HepG2 (cell line): ENCODE measurements around the gene ZSCAN4. TPM values are rescaled to one million over a fixed set of nuclear protein-coding genes. Genes with fewer than 3 reads are reported as not detected.

Experiments
- ARHGAP35 ChIP-seq: sonication (generic); formaldehyde crosslinking; IDR thresholded peaks from 2 replicates; pipeline ENCODE4 v1.9.0; 2022; ENCODE audit warnings: mild to moderate bottlenecking, inconsistent platforms, moderate library complexity, missing genetic modification reagents, borderline replicate concordance
- ARNTL ChIP-seq: sonication (generic); formaldehyde crosslinking; IDR thresholded peaks from 2 replicates; pipeline ENCODE4 v1.4.0; 2020; ENCODE audit warnings: mild to moderate bottlenecking, missing genetic modification reagents
- DNMT1 ChIP-seq: sonication (generic); formaldehyde crosslinking; IDR thresholded peaks from 2 replicates; pipeline ENCODE4 v1.5.1; 2020; ENCODE audit warnings: mild to moderate bottlenecking, missing genetic modification reagents
- FLYWCH1 ChIP-seq: sonication (generic); formaldehyde crosslinking; IDR thresholded peaks from 2 replicates; pipeline ENCODE4 v1.8.1; 2023; ENCODE audit warnings: mild to moderate bottlenecking, missing genetic modification reagents
- FOXA1 ChIP-seq, 2 experiments: fragments of 450-650 bp in 1 of 2; sonication (generic) in 1 of 2; formaldehyde crosslinking in 1 of 2; IDR thresholded peaks; 2 replicates each; pipeline versions ENCODE4 v1.4.0 to v1.6.1; 2016 to 2020; ENCODE audit warnings: missing genetic modification reagents in 1 of 2
- HOXD1 ChIP-seq: sonication (generic); formaldehyde crosslinking; IDR thresholded peaks from 2 replicates; pipeline ENCODE4 v1.5.0; 2020; ENCODE audit warnings: missing genetic modification reagents
- IKZF1 ChIP-seq: fragments of 450-650 bp; IDR thresholded peaks from 2 replicates; pipeline ENCODE4 v1.7.1; 2016
- KDM1A ChIP-seq: IDR thresholded peaks from 2 replicates; pipeline ENCODE4 v1.6.1; 2016; ENCODE audit warnings: missing compliant biosample characterization
- NAIF1 ChIP-seq: sonication (generic); formaldehyde crosslinking; IDR thresholded peaks from 2 replicates; pipeline ENCODE4 v1.5.0; 2020; ENCODE audit warnings: mild to moderate bottlenecking, missing genetic modification reagents, borderline replicate concordance
- NR2C2 ChIP-seq: sonication (generic); formaldehyde crosslinking; IDR thresholded peaks from 2 replicates; pipeline ENCODE4 v1.4.0; 2020; ENCODE audit warnings: missing genetic modification reagents, mild to moderate bottlenecking, moderate library complexity, borderline replicate concordance
- RXRA ChIP-seq: sonication (generic); formaldehyde crosslinking; IDR thresholded peaks from 2 replicates; pipeline ENCODE4 v1.5.1; 2020; ENCODE audit warnings: missing genetic modification reagents
- SAP130 ChIP-seq: IDR thresholded peaks from 2 replicates; pipeline ENCODE4 v1.6.1; 2016; ENCODE audit warnings: low read depth
- SPEN ChIP-seq: sonication (generic); formaldehyde crosslinking; IDR thresholded peaks from 2 replicates; pipeline ENCODE4 v1.5.1; 2020; ENCODE audit warnings: low read depth, mild to moderate bottlenecking, missing genetic modification reagents
- ZIK1 ChIP-seq: sonication (generic); formaldehyde crosslinking; IDR thresholded peaks from 2 replicates; pipeline ENCODE4 v1.5.0; 2020; ENCODE audit warnings: mild to moderate bottlenecking, low read depth, missing genetic modification reagents, borderline replicate concordance
- ZNF333 ChIP-seq: sonication (generic); formaldehyde crosslinking; IDR thresholded peaks from 2 replicates; pipeline ENCODE4 v1.4.0; 2020; ENCODE audit warnings: mild to moderate bottlenecking, missing genetic modification reagents, borderline replicate concordance
- ZNF564 ChIP-seq: sonication (generic); formaldehyde crosslinking; IDR thresholded peaks from 2 replicates; pipeline ENCODE4 v1.8.1; 2023; ENCODE audit warnings: mild to moderate bottlenecking, missing genetic modification reagents
- ZNF644 ChIP-seq: IDR thresholded peaks from 2 replicates; pipeline ENCODE4 v1.6.1; 2016; ENCODE audit warnings: low read depth
- polyA plus RNA-seq, 8 experiments: library from polyadenylated mRNA; depleted of rRNA in 3 of 8; stranded (reverse) in 7 of 8; unstranded in 1 of 8; fragments of >200 nt; fragmentation: Illumina TruSeq in 4 of 8; extraction: Trizol in 4 of 8; gene quantifications; 2 replicates each; pipeline versions ENCODE4 v1.2.1 to v1.2.3, GENCODE V29; 2011 to 2016; ENCODE audit warnings: low read depth in 4 of 8, missing spikeins in 1 of 8, mixed read lengths in 1 of 8; ENCODE audit not compliant: insufficient read depth in 1 of 8
- total RNA-seq, 5 experiments: library from RNA; depleted of rRNA; stranded (reverse); fragments of >200 nt; fragmentation: Illumina TruSeq; extraction: Trizol; gene quantifications; 2 replicates each; pipeline ENCODE4 v1.2.3, GENCODE V29; 2016; ENCODE audit warnings: low read depth in 1 of 5
- TF ChIP-seq, protein P1 (sequence below): sonication (generic); formaldehyde crosslinking; IDR thresholded peaks from 2 replicates; pipeline ENCODE4 v1.4.0; 2020; ENCODE audit warnings: missing genetic modification reagents
- TF ChIP-seq, protein P2 (sequence below): sonication (generic); formaldehyde crosslinking; IDR thresholded peaks from 2 replicates; pipeline ENCODE4 v1.4.0; 2020; ENCODE audit warnings: missing genetic modification reagents
- TF ChIP-seq, protein P3 (sequence below): sonication (generic); formaldehyde crosslinking; IDR thresholded peaks from 2 replicates; pipeline ENCODE4 v1.5.0; 2020; ENCODE audit warnings: mild to moderate bottlenecking, missing genetic modification reagents
- TF ChIP-seq, protein P4 (sequence below): sonication (generic); formaldehyde crosslinking; IDR thresholded peaks from 2 replicates; pipeline ENCODE4 v1.5.1; 2020; ENCODE audit warnings: missing genetic modification reagents, mild to moderate bottlenecking, borderline replicate concordance

Gene ZSCAN4
- total and polyA plus RNA-seq, 2 of the 13 experiments (the other 11 are each of a cell fraction or from before 2014, with no cell fraction given): 0.60 to 0.73 TPM

DNA sequence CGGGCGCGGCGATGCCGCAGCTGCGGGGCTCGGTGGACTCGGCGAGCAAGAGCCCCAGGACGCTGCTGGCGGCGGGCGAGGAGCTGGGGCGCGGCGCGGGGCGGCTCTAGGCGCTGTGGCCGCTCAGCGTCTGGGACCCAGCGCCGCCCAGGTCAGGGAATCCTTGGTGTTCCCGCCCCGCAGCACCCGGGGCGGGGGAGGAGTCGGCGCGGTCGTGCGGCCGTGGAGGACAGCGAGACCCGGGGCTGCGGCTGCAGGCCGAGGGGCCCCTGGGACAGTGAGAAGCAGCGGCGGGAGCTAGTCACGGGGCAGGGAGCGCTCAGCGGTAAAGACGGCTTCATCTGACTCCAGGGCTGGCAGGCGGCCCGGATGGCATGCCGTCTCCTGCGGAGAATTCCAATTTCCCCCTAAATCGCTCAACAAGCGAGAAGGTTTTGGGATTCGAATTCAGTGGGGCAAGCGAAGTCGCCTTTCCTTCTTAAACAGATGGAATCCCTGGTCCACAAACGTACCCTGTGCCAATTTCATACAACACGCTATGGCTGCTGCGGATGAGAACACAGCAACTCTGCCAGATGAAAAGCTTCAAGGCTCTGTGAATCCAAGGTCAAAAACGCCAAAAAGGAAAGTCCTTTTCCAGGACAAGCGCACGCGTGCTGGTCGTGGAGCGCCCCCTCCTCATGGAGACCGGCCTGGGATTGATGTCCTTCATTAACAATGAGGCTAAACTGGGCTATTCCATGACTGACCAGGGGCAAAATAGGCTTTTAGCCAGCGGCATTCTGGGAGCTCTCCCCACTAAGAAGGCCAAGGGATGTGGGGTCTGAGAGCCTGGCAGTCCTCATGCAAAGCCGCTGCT lies 4.2 kb upstream of the ZSCAN4 start (continued):
- no peak for TF ChIP-seq NR2C2
- no peak for TF ChIP-seq FOXA1 (IDR thresholded peaks at IDR 0.05)
- TF ChIP-seq FOXA1 (CRISPR knock-in tag; IDR thresholded peaks at IDR 0.05): no peak
- TF ChIP-seq ARNTL (CRISPR knock-in tag): no peak
- TF ChIP-seq DNMT1: no peak
- TF ChIP-seq NAIF1: no peak
- TF ChIP-seq KDM1A (CRISPR knock-in tag): no peak
- TF ChIP-seq, protein P1, sequence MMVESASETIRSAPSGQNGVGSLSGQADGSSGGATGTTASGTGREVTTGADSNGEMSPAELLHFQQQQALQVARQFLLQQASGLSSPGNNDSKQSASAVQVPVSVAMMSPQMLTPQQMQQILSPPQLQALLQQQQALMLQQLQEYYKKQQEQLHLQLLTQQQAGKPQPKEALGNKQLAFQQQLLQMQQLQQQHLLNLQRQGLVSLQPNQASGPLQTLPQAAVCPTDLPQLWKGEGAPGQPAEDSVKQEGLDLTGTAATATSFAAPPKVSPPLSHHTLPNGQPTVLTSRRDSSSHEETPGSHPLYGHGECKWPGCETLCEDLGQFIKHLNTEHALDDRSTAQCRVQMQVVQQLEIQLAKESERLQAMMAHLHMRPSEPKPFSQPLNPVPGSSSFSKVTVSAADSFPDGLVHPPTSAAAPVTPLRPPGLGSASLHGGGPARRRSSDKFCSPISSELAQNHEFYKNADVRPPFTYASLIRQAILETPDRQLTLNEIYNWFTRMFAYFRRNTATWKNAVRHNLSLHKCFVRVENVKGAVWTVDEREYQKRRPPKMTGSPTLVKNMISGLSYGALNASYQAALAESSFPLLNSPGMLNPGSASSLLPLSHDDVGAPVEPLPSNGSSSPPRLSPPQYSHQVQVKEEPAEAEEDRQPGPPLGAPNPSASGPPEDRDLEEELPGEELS (CRISPR knock-in tag): no peak
- TF ChIP-seq, protein P2, sequence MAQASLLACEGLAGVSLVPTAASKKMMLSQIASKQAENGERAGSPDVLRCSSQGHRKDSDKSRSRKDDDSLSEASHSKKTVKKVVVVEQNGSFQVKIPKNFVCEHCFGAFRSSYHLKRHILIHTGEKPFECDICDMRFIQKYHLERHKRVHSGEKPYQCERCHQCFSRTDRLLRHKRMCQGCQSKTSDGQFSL (CRISPR knock-in tag): no peak
- TF ChIP-seq ZNF333: no peak; the same call in 1 of the 2 replicates
- TF ChIP-seq RXRA: peak; percentile 26; the same call in 1 of the 2 replicates
- TF ChIP-seq, protein P3, sequence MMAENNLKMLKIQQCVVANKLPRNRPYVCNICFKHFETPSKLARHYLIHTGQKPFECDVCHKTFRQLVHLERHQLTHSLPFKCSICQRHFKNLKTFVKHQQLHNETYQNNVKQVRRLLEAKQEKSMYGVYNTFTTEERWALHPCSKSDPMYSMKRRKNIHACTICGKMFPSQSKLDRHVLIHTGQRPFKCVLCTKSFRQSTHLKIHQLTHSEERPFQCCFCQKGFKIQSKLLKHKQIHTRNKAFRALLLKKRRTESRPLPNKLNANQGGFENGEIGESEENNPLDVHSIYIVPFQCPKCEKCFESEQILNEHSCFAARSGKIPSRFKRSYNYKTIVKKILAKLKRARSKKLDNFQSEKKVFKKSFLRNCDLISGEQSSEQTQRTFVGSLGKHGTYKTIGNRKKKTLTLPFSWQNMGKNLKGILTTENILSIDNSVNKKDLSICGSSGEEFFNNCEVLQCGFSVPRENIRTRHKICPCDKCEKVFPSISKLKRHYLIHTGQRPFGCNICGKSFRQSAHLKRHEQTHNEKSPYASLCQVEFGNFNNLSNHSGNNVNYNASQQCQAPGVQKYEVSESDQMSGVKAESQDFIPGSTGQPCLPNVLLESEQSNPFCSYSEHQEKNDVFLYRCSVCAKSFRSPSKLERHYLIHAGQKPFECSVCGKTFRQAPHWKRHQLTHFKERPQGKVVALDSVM (CRISPR knock-in tag): peak; percentile 67
- TF ChIP-seq HOXD1 (CRISPR knock-in tag): peak; percentile 75; the same call in 1 of the 2 replicates
- TF ChIP-seq, protein P4, sequence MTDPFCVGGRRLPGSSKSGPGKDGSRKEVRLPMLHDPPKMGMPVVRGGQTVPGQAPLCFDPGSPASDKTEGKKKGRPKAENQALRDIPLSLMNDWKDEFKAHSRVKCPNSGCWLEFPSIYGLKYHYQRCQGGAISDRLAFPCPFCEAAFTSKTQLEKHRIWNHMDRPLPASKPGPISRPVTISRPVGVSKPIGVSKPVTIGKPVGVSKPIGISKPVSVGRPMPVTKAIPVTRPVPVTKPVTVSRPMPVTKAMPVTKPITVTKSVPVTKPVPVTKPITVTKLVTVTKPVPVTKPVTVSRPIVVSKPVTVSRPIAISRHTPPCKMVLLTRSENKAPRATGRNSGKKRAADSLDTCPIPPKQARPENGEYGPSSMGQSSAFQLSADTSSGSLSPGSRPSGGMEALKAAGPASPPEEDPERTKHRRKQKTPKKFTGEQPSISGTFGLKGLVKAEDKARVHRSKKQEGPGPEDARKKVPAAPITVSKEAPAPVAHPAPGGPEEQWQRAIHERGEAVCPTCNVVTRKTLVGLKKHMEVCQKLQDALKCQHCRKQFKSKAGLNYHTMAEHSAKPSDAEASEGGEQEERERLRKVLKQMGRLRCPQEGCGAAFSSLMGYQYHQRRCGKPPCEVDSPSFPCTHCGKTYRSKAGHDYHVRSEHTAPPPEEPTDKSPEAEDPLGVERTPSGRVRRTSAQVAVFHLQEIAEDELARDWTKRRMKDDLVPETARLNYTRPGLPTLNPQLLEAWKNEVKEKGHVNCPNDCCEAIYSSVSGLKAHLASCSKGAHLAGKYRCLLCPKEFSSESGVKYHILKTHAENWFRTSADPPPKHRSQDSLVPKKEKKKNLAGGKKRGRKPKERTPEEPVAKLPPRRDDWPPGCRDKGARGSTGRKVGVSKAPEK: 0 out of 2 replicates have a peak, but pooled peaks have one; percentile 38
- peak; percentile 62; the same call in 1 of the 2 replicates for TF ChIP-seq SPEN (CRISPR knock-in tag)
- TF ChIP-seq ZIK1 (CRISPR knock-in tag): peak; percentile 63; the same call in 1 of the 2 replicates
- TF ChIP-seq ARHGAP35 (CRISPR knock-in tag): peak; percentile 26; the same call in 1 of the 2 replicates
- TF ChIP-seq ZNF564 (CRISPR knock-in tag): peak; percentile 91
- TF ChIP-seq SAP130 (CRISPR knock-in tag): peak; percentile 57
- no peak for TF ChIP-seq IKZF1
- no peak for TF ChIP-seq FLYWCH1 (CRISPR knock-in tag)
- no peak for TF ChIP-seq ZNF644 (CRISPR knock-in tag)
